Stimulated activated CD8-positive, alpha-beta memory T cell treated with anti-CD3 and anti-CD28 coated beads, Interleukin-15, amount 100 ng/mL, for 24 hours (primary cell): ENCODE measurements around the gene PHPT1.
"Not testable (repeated sequence)": the region's sequence is repeated elsewhere in the genome, so short reads cannot be mapped to it uniquely, and the experiment has no call there.

ENCODE experiments used
- DNase-seq: peaks from one replicate; pipeline ENCODE4 v3.0.0-alpha.2; 2020; ENCODE audit warnings: low read depth

The PHPT1 gene

DNA sequence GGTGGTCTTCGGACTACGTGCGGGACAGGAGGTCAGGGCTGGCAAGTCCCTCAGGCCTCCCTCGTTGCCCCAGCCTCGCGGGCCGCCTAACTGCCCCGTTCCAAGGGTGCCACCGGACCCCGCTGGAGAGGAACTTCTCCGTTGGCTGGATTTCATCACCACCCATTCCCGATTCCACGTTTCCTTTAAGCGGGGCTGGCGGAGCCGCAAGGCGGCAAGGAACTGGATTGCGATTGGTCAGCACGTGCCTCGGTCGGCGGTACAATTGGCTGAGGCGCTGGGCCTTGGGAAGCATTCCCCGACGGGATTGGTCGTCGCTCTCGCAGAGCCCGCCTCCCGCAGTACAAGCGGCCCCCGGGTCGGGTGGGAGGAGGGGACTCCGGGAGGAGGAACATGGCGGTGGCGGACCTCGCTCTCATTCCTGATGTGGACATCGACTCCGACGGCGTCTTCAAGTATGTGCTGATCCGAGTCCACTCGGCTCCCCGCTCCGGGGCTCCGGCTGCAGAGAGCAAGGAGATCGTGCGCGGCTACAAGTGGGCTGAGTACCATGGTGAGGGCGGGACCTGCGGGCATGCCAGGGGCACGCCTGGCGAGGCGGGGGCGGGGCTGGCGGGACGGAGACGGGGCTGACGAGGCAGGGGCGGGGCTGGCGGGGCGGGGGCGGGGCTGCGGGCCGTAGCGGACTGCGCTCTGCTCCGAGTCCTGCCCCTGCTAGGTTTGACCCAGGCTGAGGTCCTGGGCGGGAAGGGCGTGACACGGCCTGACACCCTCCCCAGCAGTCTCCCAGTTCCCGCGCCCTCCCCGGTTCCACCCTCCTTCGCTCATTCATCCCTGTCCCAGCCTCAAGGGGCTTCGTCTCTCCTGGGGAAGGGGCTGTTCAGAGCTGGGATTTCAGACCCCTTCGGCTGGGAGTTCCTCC lies at the start of gene PHPT1:
Gene PHPT1 (plus strand): TSS at position 372 of the 922 bp plus-strand sequence. CDS start 22 bp downstream, at position 394.
- peak; percentile 84 for DNase-seq

DNA sequence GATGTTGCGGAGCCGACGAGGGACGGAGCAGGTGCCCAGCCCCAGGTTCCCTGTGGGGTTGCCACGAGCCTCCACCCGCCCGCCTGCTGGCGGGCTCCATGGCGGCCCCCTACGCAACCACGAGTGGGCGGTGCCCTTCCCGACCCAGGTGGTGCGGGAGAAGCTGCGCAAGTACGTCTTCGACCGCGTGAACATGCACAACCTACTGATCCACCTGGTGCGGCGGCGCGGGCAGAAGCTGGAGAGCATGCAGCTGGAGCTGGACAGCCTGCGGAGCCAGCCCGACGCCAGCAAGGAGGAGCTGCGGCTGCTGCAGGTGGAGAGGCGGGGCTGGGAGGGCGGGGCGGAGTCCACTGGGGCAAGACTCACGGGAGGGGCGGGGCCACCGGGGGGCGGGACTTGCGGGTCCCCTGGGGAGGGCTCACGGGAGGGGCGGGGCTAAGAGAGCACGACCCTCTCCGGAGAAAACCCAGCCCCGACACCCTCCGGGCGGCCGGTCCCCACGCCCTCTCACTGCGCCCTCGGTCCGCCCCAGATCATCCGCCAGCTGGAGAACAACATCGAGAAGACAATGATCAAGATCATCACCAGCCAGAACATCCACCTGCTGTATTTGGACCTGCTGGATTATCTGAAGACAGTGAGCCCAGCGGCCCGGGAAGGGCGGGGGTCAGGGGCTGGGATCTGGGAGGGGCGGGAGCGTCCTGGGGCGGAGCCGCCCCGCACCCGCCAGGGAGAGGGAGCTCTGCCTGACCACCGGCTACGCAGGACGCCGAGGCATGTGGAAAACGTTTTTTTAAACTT lies 49.2 kb upstream of the PHPT1 start:
- DNase-seq: peak; percentile 74

DNA sequence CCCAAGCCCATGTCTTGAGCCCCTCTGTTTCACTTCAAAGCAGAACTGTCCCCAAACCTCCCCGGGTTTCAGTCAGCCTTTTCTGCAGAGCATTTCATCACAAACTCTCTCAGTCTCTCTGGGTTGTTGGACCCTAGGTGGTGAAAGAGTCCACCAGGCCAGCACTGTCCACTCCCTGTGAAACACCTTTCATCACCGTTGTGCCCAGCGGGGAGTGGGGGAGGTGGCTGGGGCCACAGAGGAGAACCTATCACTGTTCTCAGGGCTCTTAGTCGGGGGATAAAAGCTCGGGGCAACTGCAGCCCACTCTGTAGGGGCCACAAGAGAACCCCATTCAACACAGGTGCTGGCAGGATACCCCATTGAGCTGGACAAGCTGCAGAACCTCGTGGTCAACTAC lies 46.9 kb upstream of the PHPT1 start:
- no peak for DNase-seq

DNA sequence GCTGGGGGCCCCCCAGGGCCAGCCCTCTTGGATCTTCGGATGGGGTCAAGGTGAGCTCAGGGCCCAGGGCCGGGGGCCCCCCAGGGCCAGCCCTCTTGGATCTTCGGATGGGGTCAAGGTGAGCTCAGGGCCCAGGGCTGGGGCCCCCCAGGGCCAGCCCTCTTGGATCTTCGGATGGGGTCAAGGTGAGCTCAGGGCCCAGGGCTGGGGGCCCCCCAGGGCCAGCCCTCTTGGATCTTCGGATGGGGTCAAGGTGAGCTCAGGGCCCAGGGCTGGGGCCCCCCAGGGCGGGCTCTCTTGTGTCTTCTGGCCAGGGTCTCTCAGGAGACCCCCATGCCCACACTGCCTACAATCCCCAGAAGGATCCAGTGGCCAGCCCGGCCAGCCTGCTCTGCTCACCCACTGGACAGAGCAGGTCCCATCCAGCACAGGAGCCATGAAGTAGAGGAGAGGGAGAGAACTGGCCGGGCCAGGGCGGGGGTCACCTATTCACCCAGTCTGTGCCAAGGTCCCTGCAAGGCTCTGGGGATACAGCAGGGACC lies 46.1 kb upstream of the PHPT1 start:
- not testable (repeated sequence) for DNase-seq

DNA sequence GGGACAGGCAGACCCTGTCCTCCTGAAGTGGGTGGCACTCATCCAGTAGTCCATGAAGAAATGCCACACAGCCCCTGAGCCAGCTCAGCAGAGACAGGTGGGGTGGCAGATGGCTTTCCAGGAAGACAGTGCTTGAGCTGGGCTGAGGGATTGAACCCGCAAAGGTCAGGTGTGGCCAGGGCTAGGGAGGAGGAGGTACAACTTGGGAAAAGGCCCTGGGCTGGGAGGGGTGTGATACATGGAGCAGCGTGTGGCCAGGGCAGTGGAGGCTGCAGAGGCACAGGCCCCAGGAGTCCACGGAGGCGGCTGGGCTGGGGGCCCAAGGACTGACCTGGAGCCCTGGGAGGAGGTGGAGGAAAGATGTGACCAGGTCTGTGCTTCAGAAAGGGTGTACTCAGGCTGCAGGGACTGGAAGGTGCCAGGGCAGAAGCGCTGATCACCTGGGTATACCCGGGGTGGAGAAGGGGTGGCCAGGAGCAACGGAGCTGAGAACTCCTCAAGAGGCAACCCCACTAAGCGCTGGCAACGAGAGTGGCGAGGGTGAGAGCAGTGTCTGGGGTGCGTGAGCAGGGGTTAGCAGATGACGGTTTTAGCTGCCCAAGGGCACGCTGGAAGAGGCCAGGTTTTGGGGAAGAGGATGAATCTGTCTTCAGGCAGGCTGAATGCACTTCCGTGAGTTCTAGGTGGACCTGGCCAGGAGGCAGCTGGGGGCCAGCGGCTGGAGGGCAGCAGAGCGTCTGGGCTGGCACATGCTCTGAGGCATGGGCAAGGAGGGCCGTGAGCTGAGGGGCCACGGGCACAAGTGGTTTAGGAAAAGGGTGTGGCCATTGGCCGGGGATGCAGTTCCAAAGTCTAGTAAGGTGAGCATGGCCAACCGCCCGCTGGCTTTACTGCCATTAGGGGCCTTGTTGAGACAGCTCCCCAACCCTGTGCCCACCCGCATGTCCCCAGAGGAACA lies 45.4 kb upstream of the PHPT1 start:
- no peak for DNase-seq

DNA sequence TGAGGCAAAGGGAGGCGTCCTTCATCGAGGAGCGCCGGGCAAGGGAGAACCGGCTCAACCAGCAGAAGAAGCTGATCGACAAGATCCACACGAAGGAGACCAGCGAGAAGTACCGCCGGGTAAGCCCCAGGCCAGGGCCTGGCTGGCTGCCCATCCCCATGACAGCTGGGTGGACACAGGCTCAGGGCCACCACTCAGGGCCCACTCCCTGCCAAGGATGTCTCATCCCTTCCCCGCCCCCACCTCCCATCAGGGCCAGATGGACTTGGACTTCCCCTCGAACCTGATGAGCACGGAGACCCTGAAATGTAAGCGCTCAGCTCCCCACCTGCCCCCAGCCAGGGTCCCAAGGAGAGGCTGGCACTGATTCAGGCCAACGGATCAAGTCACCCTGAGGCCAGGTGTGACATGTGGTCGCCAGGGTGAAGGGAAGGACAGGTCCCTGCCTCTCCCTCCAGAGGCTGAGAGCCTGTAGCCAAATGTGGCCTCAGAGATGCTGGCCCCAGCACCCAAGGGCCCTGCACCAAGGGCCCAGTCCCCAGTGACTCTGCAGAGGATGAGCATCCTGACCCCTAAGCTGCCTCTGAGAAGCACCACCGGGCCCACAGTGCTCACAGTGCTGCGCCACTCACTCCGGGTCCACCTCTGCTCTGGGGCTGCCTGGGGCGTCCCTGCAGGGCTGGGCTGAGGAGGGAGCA lies 44.6 kb upstream of the PHPT1 start:
- DNase-seq: no peak

DNA sequence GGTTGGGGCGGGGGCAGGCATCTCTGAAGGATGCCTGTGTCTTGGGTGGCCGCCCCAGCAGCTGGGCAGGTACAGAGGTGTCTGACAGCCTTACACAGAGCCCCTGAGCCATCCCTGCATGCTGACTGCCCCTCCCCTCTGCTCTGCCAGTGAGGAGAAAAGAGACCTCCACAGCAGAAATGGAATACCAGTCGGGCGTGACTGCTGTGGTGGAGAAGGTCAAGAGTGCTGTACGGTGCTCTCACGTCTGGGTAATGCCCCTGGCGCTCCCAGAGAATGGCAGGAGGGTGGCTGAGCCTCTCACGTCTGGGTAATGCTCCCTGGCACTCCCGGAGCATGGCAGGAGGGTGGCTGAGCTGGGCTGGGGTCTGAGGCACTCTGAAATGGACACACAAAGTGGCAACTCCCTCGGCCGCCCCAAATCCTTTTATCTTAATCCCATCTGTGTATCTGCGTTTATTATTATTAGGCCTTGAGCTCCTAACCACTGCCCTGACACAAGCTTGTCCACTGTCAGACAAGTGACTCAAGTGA lies 43.9 kb upstream of the PHPT1 start:
- no peak for DNase-seq

DNA sequence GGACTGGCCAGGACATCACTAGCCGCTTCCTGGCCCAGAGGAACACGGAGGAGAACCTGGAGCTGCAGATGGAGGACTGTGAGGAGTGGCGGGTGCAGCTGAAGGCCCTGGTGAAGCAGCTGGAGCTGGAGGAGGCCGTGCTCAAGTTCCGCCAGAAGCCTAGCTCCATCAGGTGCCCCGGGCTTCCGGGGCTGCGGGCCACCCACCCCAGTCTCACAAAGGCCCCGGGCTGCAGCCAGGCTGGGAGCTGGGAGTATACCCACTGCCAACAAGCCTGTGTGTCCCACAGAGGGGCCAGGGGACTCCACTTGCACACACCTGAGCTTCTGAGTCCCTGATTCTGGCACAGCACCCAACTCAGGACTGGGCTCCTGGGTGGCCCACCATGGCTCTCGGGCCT lies 43.1 kb upstream of the PHPT1 start:
- DNase-seq: no peak

DNA sequence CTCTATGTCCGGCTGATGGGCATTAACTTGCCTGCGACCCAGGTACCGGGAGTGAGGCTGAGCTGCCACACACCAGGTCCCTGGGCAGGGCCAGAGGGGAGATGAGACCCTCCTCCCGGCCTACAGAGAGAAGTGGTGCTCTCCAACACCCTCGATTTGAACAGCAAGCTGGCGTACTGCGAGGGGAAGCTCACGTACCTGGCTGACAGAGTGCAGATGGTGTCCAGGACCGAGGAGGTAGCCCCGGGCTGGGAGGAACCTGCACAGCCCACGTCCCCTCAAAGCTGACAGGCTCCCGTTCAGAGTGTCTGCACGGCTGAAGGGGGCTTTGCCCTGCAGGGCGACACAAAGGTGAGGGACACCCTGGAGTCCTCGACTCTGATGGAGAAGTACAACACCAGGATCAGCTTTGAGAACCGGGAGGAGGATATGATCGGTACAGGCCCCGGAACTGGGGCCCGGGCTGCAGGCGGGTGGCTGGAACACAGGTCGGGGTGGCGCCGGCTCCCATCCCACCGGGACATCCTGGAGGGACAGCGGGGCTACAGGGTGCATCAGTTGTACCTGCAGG lies 42.5 kb upstream of the PHPT1 start:
- DNase-seq: no peak

DNA sequence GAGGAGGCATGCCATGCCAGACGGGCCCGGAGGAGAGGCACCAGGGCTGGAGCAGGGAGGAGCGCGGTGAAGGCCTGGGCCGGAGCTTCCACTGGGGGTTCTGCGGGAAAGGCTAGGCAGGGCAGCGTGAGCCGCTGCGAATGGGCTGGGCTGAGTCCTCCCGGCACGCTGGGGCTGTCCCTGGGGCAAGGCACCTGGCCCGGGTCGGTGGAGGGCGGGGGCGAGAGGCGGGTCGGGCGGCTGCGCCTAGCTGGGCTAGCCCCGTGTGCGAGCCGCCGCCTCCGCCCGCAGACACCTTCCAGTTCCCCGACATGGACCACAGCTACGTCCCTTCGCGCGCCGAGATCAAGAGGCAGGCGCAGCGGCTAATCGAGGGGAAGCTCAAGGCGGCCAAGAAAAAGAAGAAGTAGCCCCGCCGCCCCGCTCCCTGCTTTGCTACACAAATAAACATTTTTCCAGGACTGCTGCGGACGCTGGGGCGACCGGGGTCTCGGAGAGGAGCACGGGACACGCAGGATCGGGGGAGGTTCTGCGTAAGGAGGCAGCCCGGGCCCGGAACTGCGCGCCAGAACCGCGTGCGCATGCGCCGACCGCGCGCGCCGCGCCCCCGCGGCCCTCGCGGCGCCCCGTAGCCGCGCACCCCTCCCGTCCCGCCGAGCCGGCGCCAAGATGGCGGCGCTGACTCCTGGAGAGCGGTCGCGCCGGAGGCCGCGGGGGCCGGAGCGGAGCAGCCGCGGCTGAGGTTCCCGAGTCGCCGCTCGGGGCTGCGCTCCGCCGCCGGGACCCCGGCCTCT lies 41.7 kb upstream of the PHPT1 start, which contains the start of gene RABL6:
Gene RABL6 (plus strand): TSS at position 668 of the 794 bp plus-strand sequence. CDS start 249 bp downstream, outside the sequence.
- peak; percentile 73 for DNase-seq

DNA sequence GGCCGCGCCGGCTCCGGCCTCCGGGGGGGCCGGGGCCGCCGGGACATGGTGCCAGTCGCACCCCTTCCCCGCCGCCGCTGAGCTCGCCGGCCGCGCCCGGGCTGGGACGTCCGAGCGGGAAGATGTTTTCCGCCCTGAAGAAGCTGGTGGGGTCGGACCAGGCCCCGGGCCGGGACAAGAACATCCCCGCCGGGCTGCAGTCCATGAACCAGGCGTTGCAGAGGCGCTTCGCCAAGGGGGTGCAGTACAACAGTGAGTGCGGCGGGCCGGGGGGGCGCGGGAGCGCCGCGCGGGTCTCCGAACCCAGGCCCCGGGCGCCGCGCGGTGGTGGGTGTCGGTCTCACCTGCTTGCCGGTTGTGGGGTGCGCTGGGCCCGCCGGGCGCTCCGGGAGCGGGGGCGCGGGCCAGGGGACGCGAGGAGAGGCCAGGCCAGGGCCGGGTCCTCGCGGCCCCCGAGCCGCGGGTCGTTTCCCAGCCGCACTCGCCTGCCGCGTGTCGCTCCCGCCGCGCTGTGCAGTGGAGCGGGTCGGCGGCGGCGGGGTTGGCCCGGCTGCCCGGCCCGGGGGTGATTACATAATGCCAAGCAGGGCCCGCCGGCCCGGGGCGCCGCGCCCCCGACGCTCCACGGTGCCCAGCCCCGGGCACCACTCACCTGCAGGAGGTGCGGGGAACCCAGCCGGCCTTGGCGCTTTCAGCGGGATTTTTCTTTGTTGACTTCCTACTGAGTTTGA lies 41.0 kb upstream of the PHPT1 start:
- DNase-seq: peak; percentile 16

DNA sequence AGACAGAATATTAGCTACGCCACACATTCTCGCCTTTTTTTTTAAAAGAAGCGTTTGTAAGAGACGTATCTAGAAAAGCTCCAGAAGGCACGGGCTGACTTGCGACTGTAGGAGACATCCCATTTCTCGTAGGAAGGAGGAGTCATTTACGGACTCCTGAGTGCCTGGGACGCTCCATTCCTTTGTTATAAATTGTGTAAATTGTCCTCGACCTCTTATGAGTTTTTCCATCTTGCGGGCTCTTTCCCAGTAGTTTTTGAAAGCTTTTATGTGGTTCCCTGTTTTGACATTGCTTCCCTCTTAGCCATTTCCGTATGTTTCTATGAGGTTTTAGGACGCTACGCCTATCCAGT lies 40.4 kb upstream of the PHPT1 start:
- DNase-seq: no peak

DNA sequence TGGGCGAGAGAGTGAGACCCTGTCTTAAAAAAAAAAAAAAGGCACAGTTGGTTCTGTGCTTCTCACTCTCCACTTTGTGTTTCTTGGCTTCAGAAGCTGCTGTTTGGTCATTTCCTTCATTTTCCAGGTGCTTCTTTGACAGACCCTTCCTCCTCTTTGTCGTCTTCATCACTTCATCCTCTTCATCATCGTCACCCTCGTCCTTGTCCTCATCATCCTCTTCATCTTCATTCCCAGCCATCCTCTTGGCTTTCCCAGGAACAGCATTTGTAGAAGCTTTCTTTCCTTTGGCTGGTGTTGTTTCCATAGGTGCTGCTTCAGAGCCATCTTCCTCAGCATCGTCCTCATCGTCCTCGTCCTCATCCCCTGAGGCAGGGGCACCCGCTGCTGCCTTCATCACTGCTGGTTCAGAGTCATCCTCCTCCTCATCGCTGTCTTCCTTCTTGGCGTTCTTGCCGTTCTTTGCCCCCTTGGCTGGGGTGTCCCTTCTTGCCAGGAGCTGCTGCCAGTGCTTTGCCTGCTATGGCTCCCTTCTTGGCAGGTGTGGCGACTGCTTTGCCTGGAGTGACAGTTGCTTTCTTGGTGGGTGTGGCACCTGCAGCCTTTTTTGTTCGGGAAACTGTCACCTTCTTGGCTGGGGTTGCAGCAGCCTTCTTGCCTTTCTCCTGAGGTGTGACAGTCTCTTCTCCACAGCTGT lies 34.3 kb upstream of the PHPT1 start:
- no peak for DNase-seq

DNA sequence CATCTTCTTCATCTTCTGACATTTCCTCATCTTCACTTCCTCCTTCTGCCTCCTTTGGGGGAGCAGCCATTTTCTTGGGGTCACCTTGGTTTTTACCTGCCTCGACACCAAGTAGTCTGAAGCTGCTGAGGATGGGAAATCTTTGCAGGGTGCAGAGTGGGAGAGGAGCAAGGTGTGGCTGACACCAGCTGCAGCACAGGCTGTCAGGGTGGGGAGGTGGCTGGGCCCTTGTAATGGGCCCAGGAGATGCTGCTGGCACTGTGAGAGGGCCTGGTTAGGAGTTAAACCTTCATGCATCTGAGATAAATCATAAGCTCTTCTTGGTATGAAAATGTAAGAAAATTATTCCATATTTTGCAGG lies 33.8 kb upstream of the PHPT1 start:
- DNase-seq: no peak

DNA sequence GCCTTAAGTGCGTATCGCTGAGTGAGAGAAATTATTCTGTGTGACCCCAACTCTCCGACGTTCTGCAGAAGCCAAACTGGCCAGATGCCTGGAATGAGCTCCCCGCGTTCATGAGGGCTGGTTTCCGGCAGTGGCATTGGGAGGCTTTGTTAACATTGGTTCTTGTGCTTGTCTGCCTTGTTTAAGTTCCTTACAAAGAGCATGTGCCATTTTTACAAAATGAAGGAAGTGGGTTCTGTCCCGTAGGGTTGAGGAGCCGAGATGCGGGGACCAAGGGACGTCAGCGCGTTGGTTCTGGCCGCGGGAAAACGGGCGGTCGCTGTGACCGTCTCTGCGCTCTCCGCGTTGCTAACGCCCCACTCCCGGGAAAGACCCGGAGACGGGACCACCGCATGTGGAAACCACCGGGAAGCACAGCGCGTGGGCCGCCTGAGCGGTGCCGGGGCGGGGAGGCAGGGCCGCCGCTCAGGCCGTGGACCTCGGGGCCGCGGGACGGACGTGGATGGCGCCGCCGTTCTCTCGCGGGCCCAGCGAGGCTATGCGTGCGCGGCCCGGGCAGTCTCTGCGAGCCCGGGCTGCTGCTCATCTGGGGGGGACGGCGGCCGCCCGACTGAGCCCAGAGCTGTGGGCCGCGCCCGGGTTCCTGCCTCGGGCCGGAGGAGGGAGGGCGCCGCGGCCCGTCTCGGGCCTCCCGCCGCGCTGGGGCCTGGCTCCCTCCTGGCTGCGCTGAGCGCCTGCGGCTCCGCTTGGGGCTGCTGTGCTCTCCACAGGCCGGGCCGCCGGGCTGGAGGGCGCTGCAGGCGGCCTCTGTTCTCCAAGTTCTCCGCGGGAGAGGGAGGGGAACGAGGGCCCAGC lies 28.0 kb upstream of the PHPT1 start:
- no peak for DNase-seq

DNA sequence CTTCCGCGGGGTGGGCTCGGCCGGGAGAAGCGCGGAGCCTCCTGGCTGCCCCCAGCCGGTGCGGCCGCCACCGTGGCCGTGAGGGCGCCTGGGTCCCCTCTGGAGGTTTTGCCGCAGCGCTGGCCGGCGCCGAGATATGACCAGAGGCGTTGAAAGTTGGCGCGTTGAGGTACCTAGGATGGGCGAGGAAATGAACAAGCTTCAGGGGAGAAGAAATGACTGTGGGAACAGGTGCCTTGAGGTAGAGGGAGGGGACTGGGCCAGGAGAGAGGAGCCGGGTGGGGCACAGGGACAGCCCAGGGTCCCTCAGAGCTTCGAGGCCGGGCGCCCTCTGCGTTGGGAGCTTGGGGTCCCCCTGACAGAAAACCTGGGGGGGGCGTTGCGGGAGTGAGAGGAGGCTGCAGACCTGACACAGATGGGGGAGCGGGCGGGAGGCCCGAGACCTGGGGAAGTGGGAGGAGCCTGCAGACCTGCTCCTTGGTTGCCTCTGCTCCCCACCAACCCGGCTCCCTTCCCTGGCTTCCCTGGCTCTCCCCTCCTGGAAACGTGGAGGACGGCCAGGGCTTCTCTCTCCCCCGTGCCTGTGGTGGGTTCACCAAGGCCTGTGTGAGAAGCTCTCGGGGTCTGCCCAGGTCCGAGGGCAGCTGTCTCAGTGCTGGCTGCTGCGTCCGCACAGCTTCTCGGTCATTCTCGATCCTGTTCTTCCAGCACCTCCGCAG lies 27.2 kb upstream of the PHPT1 start:
- no peak for DNase-seq
